Right lobe of liver (tissue), 6 donors: ENCODE measurements around the gene DTNA. TPM values are rescaled to one million over a fixed set of nuclear protein-coding genes. Genes with fewer than 3 reads are reported as not detected.

Source experiments
- ATAC-seq, 4 donors: fragments of 200-7000 bp; cut with Tn5 transposase; one replicate each; pipeline ENCODE4 v1.9.1; 2020; ENCODE audit warnings: mild to moderate bottlenecking in 4 of 4, moderate library complexity in 4 of 4
- DNase-seq, 3 donors: peaks; one replicate each; pipeline ENCODE4 v3.0.0-alpha.2; 2020
- H3K27ac ChIP-seq, 3 donors: fragments of 200-600 bp; one replicate each; pipeline ENCODE4 v1.8.0; 2022
- H3K27me3 ChIP-seq, 2 donors: fragments of 200-600 bp; one replicate each; pipeline ENCODE4 v1.8.0; 2022
- H3K36me3 ChIP-seq, 4 donors: fragments of 200-600 bp; sonication (generic) in 1 of 4; one replicate each; pipeline versions ENCODE4 v1.5.1 to v1.8.0; 2017 to 2022; ENCODE audit warnings: control low read depth in 1 of 4
- H3K4me1 ChIP-seq, 4 donors: fragments of 200-600 bp; sonication (generic) in 1 of 4; one replicate each; pipeline versions ENCODE4 v1.5.1 to v1.8.0; 2017 to 2022; ENCODE audit warnings: control low read depth in 1 of 4
- H3K4me3 ChIP-seq, 3 donors: fragments of 200-600 bp; one replicate each; pipeline ENCODE4 v1.8.0; 2022
- H3K9me3 ChIP-seq, 4 donors: fragments of 200-600 bp; sonication (generic) in 1 of 4; one replicate each; pipeline versions ENCODE4 v1.5.1 to v1.8.0; 2017 to 2022; ENCODE audit warnings: control low read depth in 1 of 4
- CTCF ChIP-seq, 4 donors: fragments of 200-600 bp in 3 of 4; fragments of 450-650 bp in 1 of 4; IDR thresholded peaks; one replicate each; pipeline versions ENCODE4 v1.5.1 to v1.8.0; 2016 to 2022; ENCODE audit warnings: antibody characterized with exemption in 4 of 4, mild to moderate bottlenecking in 2 of 4
- POLR2A ChIP-seq: fragments of 450-650 bp; IDR thresholded peaks from one replicate; pipeline ENCODE4 v1.6.1; 2017; ENCODE audit warnings: antibody characterized with exemption, mild to moderate bottlenecking
- WGBS: methylation state at CpG from one replicate; pipeline ENCODE4 v1.1.6; 2018; ENCODE audit warnings: low coverage, low lambda C conversion rate; ENCODE audit not compliant: insufficient coverage; ENCODE audit errors: missing lambda C conversion rate; 5-methylcytosine and 5-hydroxymethylcytosine counted together
- intact Hi-C, 2 donors: fragments of 100-400 bp; cut with DNase I; formaldehyde crosslinking; loops; one replicate each; pipeline versions ENCODE4 v1.11.2 to v1.14.1; 2022
- total RNA-seq, 6 experiments: library from RNA; depleted of rRNA in 2 of 6; stranded (reverse); fragments of >200 nt in 2 of 6; fragmentation: NEBNext Ultra II Directional in 3 of 6; extraction: Animal tissue kit (Norgen Biotek cat#: 25700) in 3 of 6; gene quantifications; one replicate each; pipeline versions ENCODE4 v1.1.0 to v1.2.4, GENCODE V29; 2016 to 2023
- donor health status: DM: no; HTN: yes; CAD: no.
- donor health status: DM: no; HTN: no; CAD: no.
- donor health status: DM: no; HTN: no; CAD: no.
- donor health status: DM: no; HTN: yes; CAD: no.
- donor health status: DM: no; HTN: yes; CAD: no.

DTNA gene
- total RNA-seq, 6 experiments from 2014 or later = 0.90 to 29.4 (median 13.7) TPM

- Histone ChIP-seq H3K36me3 (no peaks in the 10 kb centered on the region), H3K4me3 (no peak overlapping the region), H3K27ac (no peak overlapping the region), H3K4me1 (no peaks in the 10 kb centered on the region), H3K27me3 (no peaks in the 10 kb centered on the region), H3K9me3 (no peaks in the 10 kb centered on the region)
- intact Hi-C loops = no loop called here
- ATAC-seq = no peak
- no peak for DNase-seq
- TF ChIP-seq POLR2A (no peak), CTCF (IDR thresholded peaks at IDR 0.05) (no peak)
- 94% methylated on average over 2 of the region's 2 CpGs for WGBS
These were observed 130.2 kb downstream of the DTNA start for GRCh38 chr18:34840256-34840826.

- H3K4me1 ChIP-seq = no peaks in the 10 kb centered on the region
- intact Hi-C loops = no loop called here
- no peak for ATAC-seq
- no peak overlapping the region for H3K4me3 ChIP-seq
- no peaks in the 10 kb centered on the region for H3K36me3 ChIP-seq
- no peaks in the 10 kb centered on the region for H3K27me3 ChIP-seq
- no peak for DNase-seq
- no peak overlapping the region for H3K27ac ChIP-seq
- H3K9me3 ChIP-seq = no peaks in the 10 kb centered on the region
- no peak for TF ChIP-seq POLR2A
- TF ChIP-seq CTCF (IDR thresholded peaks at IDR 0.05) = no peak
These were observed 131.8 kb downstream of the DTNA start for GRCh38 chr18:34841891-34842290.

- DNase-seq (no peak), ATAC-seq (no peak)
- H3K36me3 ChIP-seq = no peaks in the 10 kb centered on the region
- H3K4me1 ChIP-seq = no peaks in the 10 kb centered on the region
- TF ChIP-seq CTCF (IDR thresholded peaks at IDR 0.05) (no peak), POLR2A (no peak)
- intact Hi-C loops = no loop called here
- 100% methylated on average over 1 of the region's 1 CpG for WGBS
- no peaks in the 10 kb centered on the region for H3K27me3 ChIP-seq
- H3K9me3 ChIP-seq = no peaks in the 10 kb centered on the region
- H3K27ac ChIP-seq = no peak overlapping the region
- no peak overlapping the region for H3K4me3 ChIP-seq
These were observed 134.0 kb downstream of the DTNA start for GRCh38 chr18:34844072-34844471.

- no peaks in the 10 kb centered on the region for H3K27me3 ChIP-seq
- H3K4me3 ChIP-seq = no peak overlapping the region
- TF ChIP-seq CTCF (IDR thresholded peaks at IDR 0.05) (no peak), POLR2A (no peak)
- H3K4me1 ChIP-seq = no peaks in the 10 kb centered on the region
- H3K9me3 ChIP-seq = no peaks in the 10 kb centered on the region
- no peak overlapping the region for H3K27ac ChIP-seq
- DNase-seq = no peak
- intact Hi-C loops = no loop called here
- 76% methylated on average over 5 of the region's 5 CpGs for WGBS
- no peak for ATAC-seq
- H3K36me3 ChIP-seq = no peaks in the 10 kb centered on the region
These were observed 134.8 kb downstream of the DTNA start for GRCh38 chr18:34844732-34845459.
